ENCODE data around the gene SLC12A4.

SLC12A4 gene

DNA sequence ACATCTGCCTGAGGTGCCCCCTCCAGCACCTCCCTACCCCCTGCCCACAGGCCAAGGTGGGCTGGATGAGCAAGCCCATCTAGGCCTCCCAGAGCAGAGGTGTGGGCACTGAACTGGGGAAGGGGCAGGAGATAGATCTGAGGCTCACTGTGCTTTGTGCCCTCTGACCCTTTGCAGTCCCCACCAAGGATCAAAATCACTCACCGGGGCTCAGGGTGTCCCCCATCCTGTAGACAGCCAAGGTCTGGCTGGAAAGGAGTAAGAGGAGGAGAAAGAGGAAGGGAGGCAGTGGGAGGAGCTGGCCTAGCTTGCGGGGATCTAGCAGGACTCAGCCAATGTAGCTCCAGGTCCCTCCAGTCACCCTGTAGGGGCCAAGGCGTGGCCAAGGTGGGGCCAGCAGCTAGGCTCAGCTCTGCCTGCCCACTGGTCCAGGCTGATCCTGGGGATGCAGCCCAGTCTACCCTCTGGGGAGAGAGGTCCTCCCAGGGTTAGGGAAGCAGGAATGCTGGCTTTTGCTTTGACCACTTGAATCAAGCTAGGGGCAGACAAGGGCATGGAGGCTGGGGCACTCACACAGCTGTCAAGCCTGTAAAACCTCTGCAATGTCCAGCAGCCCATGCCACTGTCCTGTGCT is 1.8 kb downstream of the SLC12A4 start:
- DNase-seq (ENCODE audit: low read depth): no peak
- peak overlapping the region; percentile 51 for H3K4me3 ChIP-seq (ENCODE audit: control insufficient read depth, low read depth, low read length)
- TF ChIP-seq, protein P1, sequence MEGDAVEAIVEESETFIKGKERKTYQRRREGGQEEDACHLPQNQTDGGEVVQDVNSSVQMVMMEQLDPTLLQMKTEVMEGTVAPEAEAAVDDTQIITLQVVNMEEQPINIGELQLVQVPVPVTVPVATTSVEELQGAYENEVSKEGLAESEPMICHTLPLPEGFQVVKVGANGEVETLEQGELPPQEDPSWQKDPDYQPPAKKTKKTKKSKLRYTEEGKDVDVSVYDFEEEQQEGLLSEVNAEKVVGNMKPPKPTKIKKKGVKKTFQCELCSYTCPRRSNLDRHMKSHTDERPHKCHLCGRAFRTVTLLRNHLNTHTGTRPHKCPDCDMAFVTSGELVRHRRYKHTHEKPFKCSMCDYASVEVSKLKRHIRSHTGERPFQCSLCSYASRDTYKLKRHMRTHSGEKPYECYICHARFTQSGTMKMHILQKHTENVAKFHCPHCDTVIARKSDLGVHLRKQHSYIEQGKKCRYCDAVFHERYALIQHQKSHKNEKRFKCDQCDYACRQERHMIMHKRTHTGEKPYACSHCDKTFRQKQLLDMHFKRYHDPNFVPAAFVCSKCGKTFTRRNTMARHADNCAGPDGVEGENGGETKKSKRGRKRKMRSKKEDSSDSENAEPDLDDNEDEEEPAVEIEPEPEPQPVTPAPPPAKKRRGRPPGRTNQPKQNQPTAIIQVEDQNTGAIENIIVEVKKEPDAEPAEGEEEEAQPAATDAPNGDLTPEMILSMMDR (IDR thresholded peaks at IDR 0.05; ENCODE audit: control insufficient read depth, insufficient read depth, low read depth, low read length, missing control alignments): no peak

DNA sequence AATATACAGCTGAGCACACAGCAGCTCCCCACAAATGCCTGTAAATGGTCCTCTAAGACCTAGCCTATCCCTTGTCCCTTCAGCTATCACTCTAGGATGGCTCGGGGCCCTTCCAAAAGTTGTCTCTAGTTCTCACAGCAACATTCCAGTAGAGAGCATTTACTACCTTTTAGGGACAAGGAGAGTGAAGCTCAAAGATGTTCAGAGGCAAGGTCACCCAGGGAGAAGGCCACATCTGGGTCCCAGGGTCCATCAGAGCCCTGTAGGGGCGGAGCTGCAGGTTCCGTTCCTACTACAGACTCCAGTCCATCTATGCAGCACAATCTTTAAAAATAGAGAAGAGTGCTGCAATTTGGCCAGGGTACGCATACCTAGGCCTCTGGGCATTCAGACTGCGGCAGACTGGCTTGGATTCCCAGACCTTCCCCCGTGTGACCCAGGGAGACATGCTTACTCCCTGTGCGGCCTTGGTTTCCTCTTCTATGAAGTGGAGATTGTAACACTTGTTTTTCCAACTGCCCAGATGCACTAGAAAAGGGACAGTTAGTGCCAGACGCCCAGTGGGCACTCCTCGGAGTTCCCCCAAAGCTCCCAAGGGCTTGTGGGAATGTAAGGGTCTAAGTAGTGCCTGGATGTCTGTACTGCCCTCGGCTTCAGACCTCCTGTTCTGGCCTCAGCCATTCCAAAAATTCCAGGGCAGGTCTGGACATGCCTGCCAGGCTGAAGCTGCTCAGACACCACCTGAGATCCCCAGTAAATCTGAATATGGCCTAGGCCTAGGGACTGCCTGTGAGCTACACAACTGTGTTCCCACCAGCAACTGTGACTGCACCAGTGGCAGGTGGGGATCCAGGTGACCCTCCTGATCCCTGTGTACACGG is 2.5 kb downstream of the SLC12A4 start:
- DNase-seq (ENCODE audit: low read depth): no peak
- TF ChIP-seq, protein P1 (IDR thresholded peaks at IDR 0.05; ENCODE audit: control insufficient read depth, insufficient read depth, low read depth, low read length, missing control alignments): no peak
- H3K4me3 ChIP-seq (ENCODE audit: control insufficient read depth, low read depth, low read length): peak overlapping the region; percentile 51

DNA sequence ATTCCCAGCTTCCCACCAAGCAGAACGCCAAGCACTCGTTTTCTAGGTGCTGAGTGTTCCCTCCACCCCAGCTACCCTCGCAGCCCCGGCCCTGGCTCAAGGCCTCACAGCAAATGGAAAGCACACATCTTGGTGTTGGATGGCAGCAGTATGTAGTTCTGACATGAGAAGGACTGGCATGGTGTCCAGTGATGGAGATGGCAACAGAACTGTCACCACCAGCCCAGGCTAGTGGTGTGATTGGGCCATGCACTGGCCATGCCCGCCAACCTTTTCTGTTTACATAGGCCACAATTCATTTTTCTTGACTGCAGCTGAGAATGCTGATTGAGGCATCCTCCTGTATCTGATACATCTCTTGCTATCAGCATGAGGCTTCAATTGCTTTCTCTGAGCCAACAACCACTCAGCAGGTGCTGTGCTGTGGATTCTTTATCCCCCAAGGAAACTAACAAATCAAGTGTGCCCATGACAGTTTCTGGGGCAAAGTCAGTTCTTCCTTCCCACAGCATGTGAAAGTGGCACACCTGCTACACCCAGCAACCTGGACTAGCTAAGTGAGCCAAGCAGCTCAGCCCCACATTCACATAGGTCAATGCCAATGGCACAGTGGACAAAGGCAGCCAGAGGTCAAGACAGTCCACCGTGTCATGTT is 3.8 kb downstream of the SLC12A4 start:
- H3K4me3 ChIP-seq (ENCODE audit: control insufficient read depth, low read depth, low read length): no peak overlapping the region
- DNase-seq (ENCODE audit: low read depth): no peak
- TF ChIP-seq, protein P1 (IDR thresholded peaks at IDR 0.05; ENCODE audit: control insufficient read depth, insufficient read depth, low read depth, low read length, missing control alignments): no peak

DNA sequence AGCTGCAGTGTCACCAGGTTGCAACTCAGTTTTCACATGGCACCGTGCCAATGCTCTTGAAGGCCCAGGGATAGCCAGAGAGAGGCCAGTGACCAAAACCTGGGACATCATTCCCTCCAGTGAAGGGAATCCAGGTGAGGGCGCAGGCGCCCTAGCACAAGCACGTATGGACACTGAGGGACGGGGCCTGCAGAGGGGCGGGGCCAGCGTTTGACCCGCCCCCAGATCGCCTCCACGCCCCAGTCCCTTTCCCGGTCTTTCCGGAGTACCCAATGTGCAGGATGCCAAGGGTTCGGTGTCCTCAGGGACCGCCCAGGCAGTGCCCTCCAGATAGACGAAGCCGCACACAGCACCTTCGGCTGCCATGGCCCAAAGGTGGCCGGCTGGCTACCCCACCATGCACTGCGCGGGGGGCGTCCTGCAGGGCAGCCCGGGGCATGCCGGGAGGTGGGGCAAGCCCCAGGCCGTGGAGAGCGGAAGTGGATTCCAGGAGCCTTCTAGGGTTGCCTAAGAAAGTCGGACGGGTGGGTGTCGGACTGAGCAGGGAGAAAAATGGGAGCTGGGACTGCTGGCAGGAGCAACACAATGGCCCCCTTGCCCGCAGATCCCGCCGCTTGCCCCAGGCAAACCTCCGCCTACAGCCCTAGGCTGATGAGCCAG is 4.6 kb downstream of the SLC12A4 start:
- H3K4me3 ChIP-seq (ENCODE audit: control insufficient read depth, low read depth, low read length): no peak overlapping the region
- DNase-seq (ENCODE audit: low read depth): no peak
- TF ChIP-seq, protein P1 (IDR thresholded peaks at IDR 0.05; ENCODE audit: control insufficient read depth, insufficient read depth, low read depth, low read length, missing control alignments): no peak

DNA sequence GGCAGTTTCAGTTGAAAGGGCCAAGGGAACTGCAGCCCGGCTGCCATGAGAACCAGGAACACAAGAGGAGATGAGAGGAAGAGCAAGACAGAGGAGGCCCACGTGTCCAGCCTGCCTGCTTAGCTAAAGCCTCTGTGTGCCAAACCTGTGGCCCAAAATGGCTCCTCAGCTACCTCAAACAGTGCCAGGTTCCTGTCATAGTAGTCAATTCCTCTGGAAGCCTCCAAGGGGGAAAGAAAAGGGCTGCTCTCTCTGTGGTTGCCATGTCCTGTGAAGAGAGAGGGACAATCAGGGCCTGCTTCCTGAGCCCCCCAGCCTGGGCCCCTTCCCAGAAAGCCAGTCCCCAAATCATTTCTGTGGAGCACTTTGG is 5.2 kb downstream of the SLC12A4 start:
- no peak overlapping the region for H3K4me3 ChIP-seq (ENCODE audit: control insufficient read depth, low read depth, low read length)
- DNase-seq (ENCODE audit: low read depth): no peak
- TF ChIP-seq, protein P1 (IDR thresholded peaks at IDR 0.05; ENCODE audit: control insufficient read depth, insufficient read depth, low read depth, low read length, missing control alignments): no peak

DNA sequence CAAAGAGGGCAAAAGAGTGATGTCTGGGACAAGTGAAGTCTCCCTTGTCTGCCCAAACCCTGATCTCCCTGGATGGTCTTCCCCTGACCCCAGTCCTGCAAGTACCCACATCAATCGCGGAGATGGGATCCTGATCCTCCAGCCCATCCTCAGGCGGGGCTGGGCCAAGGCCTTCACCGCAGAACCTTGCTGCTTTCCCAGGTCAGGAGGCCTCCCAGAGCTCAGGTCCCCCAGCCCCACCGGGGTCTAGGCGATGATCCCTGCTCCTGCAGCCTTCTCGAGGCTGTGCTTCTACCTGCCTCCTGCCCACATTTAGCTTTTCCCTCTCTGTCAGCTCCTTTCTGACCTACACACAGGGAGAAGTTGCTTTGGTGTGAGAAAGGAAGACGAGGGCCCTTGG is 6.3 kb downstream of the SLC12A4 start:
- DNase-seq (ENCODE audit: low read depth): no peak
- H3K4me3 ChIP-seq (ENCODE audit: control insufficient read depth, low read depth, low read length): no peak overlapping the region
- TF ChIP-seq, protein P1 (IDR thresholded peaks at IDR 0.05; ENCODE audit: control insufficient read depth, insufficient read depth, low read depth, low read length, missing control alignments): no peak
